HG02870 (cell line): ENCODE results near the gene GSTM3.
"Not testable (repeated sequence)": the region's sequence is repeated elsewhere in the genome, so short reads cannot be mapped to it uniquely, and the experiment has no call there.

Experiments used
- ATAC-seq: cut with Tn5 transposase; IDR thresholded peaks from one replicate; pipeline ENCODE4 v1.9.1; 2021; ENCODE audit warnings: mild to moderate bottlenecking, moderate library complexity; ENCODE audit not compliant: unreplicated experiment

The GSTM3 gene

DNA sequence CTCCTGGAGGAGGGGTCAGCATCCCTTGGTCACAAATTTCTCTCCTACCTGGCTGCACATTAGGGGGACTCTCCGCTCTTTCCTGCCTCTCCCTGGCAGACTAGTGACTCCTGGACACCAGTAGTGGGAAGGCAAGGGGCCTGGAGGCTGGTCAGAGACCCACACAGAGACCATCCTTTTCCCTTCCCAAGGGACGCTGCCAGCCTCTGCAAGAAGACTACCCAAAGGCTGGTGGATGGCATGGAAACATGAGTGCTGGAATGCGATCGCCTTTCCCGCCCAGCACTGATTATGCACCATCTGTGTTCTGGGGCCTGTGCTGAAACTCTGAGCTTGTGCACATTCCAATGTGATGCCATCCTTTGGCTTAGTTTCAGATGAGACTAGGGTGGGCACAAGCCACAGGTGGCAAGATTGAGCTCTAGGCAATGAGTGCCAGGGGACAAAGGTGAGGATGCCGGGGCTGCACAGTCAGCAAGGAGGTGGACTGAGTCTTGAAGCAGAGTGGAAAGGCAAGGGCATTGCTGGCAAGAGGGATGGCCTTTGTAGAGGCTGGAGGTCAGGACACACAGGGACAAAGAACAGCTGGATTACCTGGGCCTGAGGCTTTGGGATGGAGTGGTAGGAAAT, 35.5 kb upstream of the GSTM3 start:
- no peak for ATAC-seq

DNA sequence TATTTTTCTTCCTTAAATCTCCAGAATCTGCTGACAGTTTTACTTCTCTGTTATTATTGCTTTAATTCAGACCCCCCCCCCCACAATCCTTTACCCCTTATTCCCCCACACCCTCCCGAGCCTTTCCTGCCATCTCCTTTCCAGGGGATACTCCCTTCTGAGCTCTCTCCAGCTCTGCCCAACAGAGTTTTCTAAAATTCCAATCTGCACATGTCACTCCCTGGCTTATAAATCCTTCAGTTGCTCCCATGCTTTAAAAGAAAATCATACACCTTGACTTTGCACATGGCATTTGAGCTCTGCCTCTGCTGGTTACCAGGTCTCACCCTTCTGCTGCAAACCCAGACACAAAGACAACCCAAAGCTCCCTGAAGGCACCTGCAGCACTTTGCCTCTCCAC, 34.6 kb upstream of the GSTM3 start:
- no peak for ATAC-seq

DNA sequence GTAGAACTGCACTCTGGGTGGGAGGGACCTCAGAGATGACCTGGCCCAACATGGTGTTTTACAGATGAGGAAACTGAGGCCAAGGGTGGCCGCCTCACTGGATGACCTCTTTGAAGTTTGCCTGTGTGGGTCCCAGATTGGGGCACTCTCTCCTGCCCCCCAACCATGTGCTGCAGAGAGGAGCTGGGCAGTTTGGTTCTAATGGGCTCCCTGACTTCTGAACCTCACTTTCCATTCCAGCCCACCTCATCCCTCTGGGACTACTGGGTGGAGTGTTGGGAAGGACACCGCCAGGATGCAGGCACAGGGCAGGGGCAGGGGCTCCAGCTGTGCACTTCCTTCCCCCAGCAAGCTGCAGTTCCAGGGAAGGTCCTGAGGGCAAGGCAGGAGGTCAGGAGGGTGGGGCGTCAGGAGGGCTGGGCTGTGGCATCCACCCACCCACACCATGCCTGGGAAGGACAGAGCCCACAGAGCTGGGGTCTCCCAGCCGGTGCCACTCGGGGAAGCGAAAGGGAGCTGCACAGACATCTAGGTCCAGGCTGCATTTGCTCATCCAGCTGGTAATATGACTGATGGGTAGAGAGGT, 33.2 kb upstream of the GSTM3 start:
- ATAC-seq = no peak

DNA sequence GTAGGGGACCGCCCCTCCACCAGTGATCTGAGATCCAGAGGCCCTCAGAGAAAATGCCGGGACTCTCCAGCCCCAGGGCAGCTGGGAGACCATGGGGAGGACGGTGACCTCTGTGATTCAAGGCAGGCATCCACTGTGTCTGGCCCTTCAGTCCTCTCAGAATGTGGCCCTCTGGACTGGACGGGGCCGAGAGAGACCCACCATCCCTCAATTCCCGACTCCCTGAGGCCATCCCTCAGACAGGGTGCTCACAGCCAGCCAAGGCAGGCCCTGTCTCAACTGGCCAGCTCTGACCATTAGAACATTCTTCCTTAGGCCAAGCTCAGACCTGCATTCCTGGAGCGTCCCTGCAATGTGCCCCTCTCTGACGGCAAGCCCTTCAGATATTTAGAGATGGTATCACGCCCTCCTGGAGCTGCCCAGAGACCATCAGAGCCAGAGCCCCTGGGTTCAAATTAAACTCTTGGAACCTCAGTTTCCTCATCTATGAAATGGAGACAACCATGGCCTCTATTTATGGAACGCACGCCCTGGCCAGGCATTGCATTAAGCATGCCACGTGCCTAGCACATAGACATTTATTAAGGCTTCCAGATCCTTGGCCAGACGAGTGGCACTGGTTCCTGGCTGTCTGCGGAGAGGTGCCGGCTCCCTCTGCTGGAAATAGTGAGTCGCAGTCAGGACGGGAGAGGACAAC, 32.5 kb upstream of the GSTM3 start:
- ATAC-seq = peak; percentile 56

DNA sequence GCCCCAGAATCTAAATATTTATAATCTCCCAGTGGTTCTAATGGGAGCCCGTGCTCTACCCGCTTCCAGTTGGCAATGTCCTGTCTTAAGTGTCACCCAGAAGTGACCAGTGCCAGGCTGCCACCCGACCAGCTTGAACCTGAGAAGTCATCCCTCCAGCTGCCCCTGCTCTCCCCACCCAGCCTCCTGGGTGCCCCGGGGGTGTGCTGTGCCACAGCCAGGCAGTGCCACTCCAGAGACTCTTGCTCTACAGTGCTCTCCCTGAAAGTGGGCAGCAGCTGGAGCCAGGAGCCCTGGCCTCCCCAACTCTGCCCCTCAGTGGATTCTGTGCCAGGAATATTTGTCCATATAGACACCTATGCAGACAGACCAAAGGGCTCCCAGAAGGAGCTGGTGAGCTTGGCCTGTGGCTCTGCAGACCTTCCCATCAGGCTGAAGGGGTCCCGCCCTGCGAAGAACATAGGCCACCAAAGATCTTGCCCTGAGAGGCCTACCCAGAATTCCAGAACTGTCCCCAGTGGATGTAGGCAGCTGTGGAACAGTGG, 31.9 kb upstream of the GSTM3 start:
- no peak for ATAC-seq

DNA sequence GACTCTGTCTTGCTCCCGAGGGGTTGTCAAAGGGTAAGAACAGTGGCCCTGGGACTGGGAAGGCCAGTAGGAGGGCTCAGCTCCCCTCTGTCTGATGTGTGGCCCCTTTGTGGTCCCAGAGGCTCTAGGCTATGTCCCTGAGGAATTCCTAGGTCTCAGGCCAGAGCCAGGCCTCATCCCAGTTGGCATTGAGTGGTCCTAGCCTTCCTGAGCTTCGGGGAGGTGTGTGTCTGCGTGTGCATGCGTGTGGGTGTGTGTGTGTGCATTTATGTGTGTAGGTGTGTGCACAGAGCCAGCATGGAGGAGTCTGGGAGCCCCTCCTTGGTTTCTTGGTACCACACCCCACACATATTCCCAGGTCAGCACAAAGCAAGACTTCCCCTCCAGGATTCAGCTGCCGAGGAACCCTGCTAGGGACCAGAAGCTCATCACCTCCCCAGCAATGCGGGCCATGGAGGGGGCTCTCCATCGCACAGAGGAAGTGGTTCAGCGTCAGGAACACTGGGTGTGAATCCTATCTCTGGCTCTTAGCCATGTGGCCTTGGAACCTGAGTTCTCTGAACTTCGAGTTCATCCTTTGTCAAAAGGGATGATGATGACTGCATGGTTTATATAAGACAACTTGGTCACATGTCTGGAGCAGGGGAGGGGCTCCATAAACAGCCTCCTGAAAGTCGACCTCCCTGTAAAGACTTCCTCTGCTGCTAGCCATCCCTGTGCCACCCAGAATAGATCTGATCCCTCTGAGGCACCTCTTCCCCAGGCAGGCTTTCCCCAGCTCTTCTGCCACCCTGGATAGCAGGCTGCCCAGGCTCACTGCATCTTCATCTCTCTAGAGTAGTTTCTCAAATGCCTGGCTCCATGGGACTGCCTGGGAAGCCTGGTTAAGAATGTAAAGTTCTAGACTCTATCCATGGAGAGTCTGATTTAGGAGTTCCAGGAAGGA, 31.1 kb upstream of the GSTM3 start:
- no peak for ATAC-seq

DNA sequence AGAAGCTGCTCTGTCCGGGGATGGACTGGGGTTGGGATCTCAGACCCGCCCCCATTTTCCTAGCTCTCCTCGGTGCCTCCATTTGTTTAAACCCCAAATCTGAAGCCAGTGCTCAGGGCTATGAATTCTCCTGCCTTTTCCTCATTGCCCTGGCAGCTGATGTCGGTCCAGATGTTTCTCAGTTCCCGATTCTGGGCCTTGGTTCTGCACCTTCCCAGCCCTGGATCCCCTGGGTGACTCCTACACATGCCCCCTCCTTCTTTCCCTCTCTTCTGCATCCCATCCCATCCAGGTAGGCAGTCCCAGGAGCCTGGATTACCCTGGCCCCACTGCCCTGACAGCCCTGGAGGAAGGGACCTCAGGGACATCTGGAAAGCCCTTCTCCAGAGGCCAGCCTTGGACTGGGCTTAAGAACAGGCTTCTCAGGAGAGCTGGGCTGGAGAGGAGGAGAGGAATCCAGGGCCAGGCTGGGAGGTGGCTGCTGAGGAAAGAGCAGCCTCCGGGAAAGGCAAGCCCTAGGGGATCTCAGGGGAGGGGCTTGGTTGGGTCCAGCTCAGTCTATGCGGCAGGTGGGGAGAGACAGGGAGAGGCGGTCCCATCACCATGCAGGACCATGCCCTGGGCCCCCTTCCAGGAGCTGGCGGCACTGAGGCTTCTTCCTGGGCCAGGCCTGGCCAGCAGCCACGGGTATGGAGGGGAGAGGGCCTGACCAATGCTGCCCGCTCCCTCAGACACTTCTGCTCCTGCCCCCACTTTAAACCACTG, 29.7 kb upstream of the GSTM3 start:
- ATAC-seq = no peak

DNA sequence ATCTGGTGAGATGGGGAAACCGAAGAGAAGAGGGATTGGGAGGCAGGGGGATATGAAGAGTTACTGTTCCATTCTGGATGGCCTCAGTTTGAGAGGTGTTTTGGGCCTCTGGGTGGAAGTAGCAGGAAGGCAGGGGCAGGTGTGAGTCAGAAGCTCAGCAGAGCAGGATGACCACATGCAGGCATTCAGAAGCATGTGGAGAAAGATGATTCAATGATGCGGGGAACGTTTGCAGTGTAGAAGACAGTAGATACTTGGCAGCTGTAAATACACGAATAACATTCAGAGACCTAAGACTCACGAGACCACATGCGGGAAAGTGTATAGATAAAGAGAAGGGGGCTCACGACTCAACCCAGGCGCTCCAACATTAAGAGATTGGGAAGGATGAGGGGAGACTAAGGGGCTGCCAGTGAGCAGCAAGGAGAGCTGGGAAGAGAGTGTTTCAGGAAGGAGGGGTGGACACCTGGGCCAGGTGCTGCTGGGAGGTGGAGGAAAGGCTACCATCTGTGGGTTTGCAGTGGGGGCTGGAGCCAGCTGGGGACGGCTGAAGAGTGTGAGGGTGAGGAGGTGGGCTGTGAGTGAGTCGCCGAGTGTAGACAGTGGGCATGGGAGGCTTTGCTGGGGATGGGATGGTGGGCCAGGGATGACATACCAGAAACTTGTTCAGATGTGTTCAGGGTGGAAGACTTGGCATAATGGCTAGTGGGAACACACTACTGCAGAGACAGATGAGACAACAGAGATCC, 28.7 kb upstream of the GSTM3 start:
- ATAC-seq = no peak

DNA sequence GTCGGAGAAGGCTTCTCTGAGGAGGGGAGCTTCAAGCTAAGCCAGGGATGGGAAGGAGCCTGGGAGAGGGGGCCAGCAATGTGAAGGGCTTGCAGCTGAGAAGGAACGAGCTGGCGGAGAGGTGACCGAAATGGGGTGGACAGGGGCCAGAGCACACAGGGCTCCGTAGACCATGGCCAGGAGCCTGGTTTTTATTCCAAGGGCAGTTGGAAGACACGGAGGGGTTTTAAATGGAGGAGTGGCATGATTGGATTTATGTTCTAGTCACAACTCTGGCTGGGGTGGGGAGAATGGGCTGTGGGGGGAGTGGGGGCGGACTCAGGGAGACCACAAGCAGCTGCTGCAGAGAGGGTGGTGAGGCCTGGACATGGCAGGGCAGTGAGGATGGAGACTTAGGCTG, 28.0 kb upstream of the GSTM3 start:
- no peak for ATAC-seq

DNA sequence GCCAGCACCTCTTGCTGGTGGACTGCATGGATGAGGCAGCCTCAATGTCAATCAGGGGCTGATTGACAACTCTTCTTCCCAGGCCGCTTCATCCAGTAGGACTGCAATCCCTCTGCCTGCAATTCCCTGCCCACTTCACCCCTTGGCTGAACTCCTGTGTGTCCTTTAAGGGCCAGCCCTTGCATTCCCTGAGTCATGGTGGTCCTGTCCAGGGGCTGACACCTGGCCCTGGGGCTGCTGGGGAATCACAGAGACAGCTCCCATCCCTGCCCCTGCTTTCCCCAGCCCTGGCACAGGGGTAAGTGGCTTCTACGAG, 27.5 kb upstream of the GSTM3 start:
- ATAC-seq = no peak

DNA sequence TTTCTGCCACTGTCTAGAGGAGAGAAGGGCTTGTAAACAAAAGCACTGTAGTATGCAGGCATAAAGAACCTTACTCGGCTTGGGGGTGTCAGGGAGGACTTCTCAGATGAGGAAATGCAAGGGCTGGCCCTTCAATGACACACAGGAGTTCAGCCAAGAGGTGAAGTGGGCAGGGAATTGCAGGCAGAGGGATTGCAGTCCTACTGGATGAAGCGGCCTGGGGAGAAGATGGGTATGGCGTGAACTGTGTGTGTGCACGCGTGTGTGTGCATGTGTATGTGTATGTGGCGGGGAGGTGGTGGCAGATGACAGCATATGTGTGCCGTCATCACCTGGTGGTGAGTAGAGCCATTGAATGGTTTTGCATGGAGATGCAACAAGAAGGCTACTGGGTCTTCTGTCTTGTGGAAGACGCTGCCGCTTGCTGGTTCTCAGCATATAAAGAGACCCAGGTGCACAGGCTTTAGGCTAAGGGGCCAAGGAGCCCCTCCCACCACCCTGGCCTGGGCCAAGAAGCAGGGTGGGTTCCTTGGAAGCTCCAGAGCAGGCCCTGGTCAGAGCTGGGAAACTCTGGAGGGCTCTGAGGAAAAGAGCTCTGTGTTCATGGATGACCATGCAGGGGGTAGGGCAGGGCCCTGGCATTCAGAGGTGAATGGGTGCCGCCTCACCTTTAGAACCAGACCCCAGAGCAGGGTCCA, 26.9 kb upstream of the GSTM3 start:
- no peak for ATAC-seq

DNA sequence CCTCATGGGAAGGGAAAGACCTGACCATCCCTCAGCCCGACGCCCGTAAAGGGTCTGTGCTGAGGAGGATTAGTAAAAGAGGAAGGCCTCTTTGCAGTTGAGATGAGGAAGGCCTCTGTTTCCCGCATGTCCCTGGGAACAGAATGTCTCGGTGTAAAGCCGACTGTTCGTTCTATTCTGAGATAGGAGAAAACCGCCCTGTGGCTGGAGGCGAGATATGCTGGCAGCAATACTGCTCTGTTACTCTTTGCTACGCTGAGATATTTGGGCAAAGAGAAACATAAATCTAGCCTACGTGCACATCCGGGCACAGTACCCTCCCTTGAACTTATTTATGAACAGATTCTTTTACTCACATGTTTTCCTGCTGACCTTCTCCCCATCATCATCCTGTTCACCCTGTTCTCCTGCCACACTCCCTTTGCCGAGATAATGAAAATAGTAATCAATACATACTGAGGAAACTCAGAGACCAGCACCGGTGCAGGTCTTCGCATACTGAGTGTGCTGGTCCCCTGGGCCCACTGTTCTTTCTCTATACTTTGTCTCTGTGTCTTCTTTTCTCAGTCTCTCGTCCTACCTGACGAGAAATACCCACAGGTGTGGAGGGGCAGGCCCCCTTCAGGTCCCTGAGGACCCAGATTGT, 26.3 kb upstream of the GSTM3 start:
- ATAC-seq = not testable (repeated sequence)

DNA sequence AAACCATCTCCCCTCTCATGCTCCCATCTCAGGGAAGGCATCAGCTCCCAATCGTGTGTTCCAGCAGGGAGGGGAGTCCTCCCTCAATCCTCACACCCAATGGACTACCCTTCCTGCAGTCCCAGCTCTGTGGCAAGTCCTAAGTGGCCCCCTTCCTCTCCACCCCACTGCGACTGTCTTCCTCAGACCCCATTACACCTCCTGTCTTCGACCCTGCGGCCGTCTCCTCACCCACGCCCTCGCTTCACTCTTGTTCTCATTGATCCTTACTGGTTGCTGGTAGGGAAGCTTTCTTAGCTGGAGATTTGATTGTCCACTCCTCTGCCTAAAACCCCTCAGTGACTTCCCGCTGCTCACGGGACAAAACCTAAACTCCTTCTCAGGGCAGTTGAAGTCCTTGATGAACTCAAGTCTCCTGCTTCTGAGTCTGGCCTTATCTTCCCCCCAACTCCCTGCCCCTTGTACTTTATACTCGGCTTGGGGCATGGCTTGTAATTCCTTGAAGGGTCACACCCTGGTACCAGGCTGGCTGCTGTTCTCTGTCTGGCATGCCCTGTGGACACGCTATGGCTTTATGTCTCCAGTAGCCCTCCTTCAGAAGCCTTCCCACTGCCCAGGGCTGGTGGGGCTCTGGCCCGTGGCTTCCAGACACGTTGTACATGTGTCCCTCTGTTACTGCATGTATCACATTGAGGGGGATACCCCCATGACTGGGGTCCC, 25.2 kb upstream of the GSTM3 start:
- no peak for ATAC-seq

DNA sequence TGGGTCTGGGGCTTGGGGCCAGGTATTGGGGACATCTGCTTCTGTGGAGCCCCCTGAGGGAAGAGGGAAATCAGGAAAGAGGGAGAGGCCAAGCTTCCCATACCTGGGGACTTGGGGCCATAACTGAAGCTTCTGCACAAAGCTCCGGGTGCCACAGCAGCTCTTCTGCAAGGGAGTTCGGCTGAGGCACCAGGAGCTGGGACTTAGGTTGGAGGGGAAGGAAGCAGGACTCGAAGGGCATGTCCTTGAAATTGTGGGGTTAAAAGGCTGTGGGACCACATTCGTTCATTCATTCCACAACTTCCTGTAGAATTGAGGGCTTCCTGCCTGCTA, 24.6 kb upstream of the GSTM3 start:
- ATAC-seq = no peak

DNA sequence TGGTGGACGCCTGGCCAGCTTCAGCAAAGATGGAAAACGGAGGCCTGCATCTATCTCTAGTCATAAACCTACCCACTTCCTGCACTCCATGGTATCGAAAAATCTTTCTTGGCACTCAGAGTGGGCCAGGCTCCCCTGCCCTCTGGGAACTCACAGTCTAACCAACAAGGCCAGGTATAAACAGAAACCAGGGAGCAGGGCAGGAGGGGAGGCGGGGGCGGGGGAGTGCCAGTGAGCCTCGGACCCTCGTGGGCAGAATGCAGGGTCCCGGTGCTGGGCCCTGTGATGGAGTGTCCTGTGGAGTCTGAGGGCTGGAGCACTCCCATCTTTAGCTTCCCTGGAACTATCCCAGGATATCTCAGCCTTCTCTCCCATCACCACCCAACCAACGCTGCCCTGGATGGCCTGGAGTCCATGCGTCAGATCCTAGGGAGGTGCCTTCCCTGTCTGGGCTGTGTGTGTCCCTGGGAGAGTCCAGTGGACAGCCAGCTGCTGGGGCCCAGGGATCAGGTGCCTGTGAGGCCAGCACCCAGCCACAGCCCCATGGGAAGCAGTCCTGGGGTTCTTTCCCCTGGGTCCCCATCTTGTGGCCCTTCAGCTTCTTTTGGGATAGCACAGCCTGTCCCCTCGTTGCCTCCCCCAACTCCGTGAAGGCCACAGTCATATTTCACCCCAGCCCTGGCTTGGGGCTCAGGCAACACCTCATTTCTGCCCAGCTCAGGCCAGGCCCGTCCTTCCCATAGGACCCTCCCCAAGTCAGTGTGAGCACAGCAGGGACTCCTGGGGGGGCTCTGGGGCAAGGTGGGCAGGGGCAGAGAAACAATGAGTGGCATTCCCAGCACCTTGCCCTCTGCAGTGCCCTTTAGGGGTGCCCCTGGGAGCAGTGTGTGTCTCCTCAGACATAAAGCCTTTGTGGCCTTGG, 24.0 kb upstream of the GSTM3 start:
- ATAC-seq = no peak

DNA sequence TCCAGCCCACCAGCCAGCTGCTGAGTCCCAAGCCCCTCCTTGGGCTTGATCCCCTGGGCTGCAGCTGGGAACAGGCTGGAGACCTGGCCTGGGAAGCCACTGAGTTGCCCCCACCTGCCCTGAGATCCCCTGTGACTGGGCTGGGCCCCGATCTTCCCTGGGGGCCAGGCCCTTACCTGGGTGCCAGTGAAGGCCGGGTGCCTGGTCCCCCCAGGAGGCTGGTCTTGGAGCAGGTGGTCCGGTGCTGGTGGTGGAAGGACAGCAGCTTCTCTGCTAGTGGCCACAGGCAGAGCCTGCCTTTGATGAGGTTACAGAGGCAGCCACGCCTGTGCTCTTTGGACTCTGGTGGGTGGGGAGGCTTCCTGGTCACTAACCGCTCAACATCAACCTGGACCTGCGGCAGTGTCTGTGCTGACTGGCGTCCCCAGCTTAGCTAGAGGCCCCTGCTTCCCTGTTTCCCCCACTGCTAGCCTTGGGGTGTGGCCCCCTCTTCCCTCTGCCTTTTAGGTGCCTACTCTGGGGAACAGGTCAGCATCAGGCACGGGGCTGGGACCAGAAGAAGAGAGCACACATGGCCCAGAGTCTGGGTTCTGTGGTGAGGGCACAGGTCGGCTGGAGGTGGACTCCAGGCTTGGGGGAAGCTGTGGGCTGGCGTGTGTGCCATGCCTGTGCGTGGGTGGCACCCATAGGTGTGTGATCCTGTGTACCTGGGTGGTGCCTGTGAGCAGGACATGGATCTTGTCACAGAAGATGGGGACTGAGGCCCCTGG, 23.0 kb upstream of the GSTM3 start, which contains the start of gene EPS8L3:
TSS of gene EPS8L3 (minus strand) at position 278 of the 770 bp plus-strand sequence. CDS start 2,174 bp downstream, outside the sequence.
- no peak for ATAC-seq
